Neuronal stem cell (in vitro differentiated cells): ENCODE results near the gene C4orf50.
A peak's percentile ranks its signal among the peaks of the same experiment; 100 is the strongest.

Experiments
- DNase-seq: peaks from one replicate; pipeline ENCODE4 v3.0.0-alpha.2; 2013; ENCODE audit warnings: low spot score
- H2AFZ ChIP-seq: one replicate; pipeline ENCODE4 v1.6.1; 2013; ENCODE audit warnings: mild to moderate bottlenecking, low read length, inconsistent platforms
- H2AK5ac ChIP-seq: 2 replicates; pipeline ENCODE4 v1.6.1; 2013; ENCODE audit warnings: low read depth, mild to moderate bottlenecking, inconsistent platforms, low read length, moderate library complexity, mixed read lengths
- H2BK120ac ChIP-seq: 2 replicates; pipeline ENCODE4 v1.6.1; 2013; ENCODE audit warnings: low read depth, mild to moderate bottlenecking, inconsistent platforms, low read length, moderate library complexity, mixed read lengths
- H2BK12ac ChIP-seq: one replicate; pipeline ENCODE4 v1.6.1; 2013; ENCODE audit warnings: low read length, inconsistent platforms
- H2BK15ac ChIP-seq: 2 replicates; pipeline ENCODE4 v1.6.1; 2013; ENCODE audit warnings: mild to moderate bottlenecking, low read length, inconsistent platforms, mixed read lengths
- H2BK5ac ChIP-seq: one replicate; pipeline ENCODE4 v1.6.1; 2013; ENCODE audit warnings: inconsistent platforms, mild to moderate bottlenecking, low read length, moderate library complexity
- H3K14ac ChIP-seq: one replicate; pipeline ENCODE4 v1.6.1; 2013; ENCODE audit warnings: low read length, inconsistent platforms
- H3K18ac ChIP-seq: 2 replicates; pipeline ENCODE4 v1.6.1; 2013; ENCODE audit warnings: low read length, inconsistent platforms
- H3K23ac ChIP-seq: 2 replicates; pipeline ENCODE4 v1.6.1; 2013; ENCODE audit warnings: low read depth, mild to moderate bottlenecking, mixed read lengths, low read length, inconsistent platforms; ENCODE audit not compliant: poor library complexity
- H3K27ac ChIP-seq: replicated peaks from 3 replicates; pipeline ENCODE4 v1.5.1; 2013; ENCODE audit warnings: low read length, inconsistent platforms
- H3K27me3 ChIP-seq, 3 experiments: 2 replicates each; pipeline ENCODE4 v1.6.1; 2013; ENCODE audit warnings: low read length in 3 of 3, mild to moderate bottlenecking in 2 of 3, inconsistent platforms in 1 of 3, low read depth in 1 of 3, mixed read lengths in 1 of 3, moderate library complexity in 1 of 3; ENCODE audit not compliant: control insufficient read depth in 3 of 3, insufficient read depth in 3 of 3
- H3K36me3 ChIP-seq, 2 donors: replicated peaks in 1 of 2; 2 replicates each; pipeline ENCODE4 v1.6.1; 2013; ENCODE audit warnings: low read length in 2 of 2; ENCODE audit not compliant: control insufficient read depth in 2 of 2, insufficient read depth in 2 of 2
- H3K4ac ChIP-seq: 2 replicates; pipeline ENCODE4 v1.6.1; 2013; ENCODE audit warnings: inconsistent platforms, mild to moderate bottlenecking, low read length, moderate library complexity
- H3K4me1 ChIP-seq, 2 donors: 1 replicate in 1 of 2; 2 replicates in 1 of 2; pipeline ENCODE4 v1.6.1; 2013; ENCODE audit warnings: low read length in 2 of 2, low read depth in 1 of 2; ENCODE audit not compliant: control insufficient read depth in 2 of 2, insufficient read depth in 1 of 2
- H3K4me2 ChIP-seq: one replicate; pipeline ENCODE4 v1.6.1; 2013; ENCODE audit warnings: mild to moderate bottlenecking, low read length, inconsistent platforms; ENCODE audit not compliant: insufficient read depth, poor library complexity, severe bottlenecking
- H3K4me3 ChIP-seq, 2 donors: 2 replicates each; pipeline ENCODE4 v1.5.1; 2013; ENCODE audit warnings: low read length in 2 of 2, mild to moderate bottlenecking in 2 of 2, inconsistent platforms in 1 of 2, moderate library complexity in 1 of 2
- H3K79me1 ChIP-seq: one replicate; pipeline ENCODE4 v1.6.1; 2013; ENCODE audit warnings: low read depth, mild to moderate bottlenecking, inconsistent platforms, low read length, moderate library complexity
- H3K9ac ChIP-seq: one replicate; pipeline ENCODE4 v1.6.1; 2013; ENCODE audit warnings: mild to moderate bottlenecking, low read depth, low read length, inconsistent platforms; ENCODE audit not compliant: poor library complexity
- H3K9me3 ChIP-seq, 2 donors: replicated peaks in 1 of 2; 2 replicates each; pipeline versions ENCODE3 to v1.6.1; 2013; ENCODE audit warnings: low read length in 2 of 2, mild to moderate bottlenecking in 2 of 2, inconsistent platforms in 1 of 2, low read depth in 1 of 2, mixed read lengths in 1 of 2, moderate library complexity in 1 of 2; ENCODE audit not compliant: control insufficient read depth in 2 of 2, insufficient read depth in 1 of 2
- H4K8ac ChIP-seq: one replicate; pipeline ENCODE4 v1.6.1; 2013; ENCODE audit warnings: low read depth, mild to moderate bottlenecking, inconsistent platforms, low read length, moderate library complexity
- H4K91ac ChIP-seq: one replicate; pipeline ENCODE4 v1.6.1; 2013; ENCODE audit warnings: low read length, low read depth, mild to moderate bottlenecking, inconsistent platforms; ENCODE audit not compliant: poor library complexity
- WGBS, 2 donors: extraction: QIAGEN DNeasy Blood & Tissue Kit; methylation state at CpG; one replicate each; pipeline ENCODE4 v1.1.7; 2013; ENCODE audit warnings: missing lambda C conversion rate in 2 of 2, mixed read lengths in 1 of 2; ENCODE audit not compliant: insufficient read length in 2 of 2, insufficient replicate concordance in 1 of 2; ENCODE audit errors: extremely low coverage in 2 of 2; 5-methylcytosine and 5-hydroxymethylcytosine counted together

C4orf50 gene

DNA sequence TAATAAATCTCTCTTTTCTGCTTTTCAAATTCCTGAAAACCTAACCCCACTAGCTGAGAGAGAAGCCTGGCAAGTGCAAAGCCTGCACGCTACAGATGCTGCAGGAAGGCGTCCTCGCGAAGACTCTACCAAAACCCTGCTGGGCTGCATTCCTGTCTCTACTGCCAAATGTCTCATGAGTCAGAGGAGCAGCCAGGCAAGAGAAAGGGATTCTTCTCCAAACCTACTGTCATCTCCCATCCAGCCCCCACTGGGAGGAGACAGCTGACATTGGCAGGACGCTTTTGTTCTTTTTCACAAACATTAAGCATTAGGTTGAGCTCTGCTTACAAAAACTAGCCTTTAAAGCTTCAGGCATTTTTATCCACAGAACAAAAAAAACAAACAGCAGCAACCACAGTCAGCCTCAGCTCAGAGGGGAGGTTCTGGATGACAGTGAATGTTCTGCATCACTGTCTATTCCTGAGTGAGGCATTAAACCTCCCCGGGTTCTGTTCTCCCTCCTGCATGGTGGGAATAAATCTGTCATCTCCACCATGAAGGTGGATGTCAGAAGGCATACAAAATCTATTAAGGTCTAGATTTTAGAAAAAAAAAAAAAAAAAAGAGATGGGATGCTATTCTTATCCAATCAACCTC, 143.3 kb downstream of the C4orf50 start:
- Histone ChIP-seq H2AFZ (no peak overlapping the region), H3K14ac (no peak overlapping the region), H4K91ac (no peak overlapping the region), H3K4ac (no peak overlapping the region), H3K18ac (no peak overlapping the region), H2BK5ac (no peak overlapping the region), H2BK12ac (no peak overlapping the region), H3K27ac (no peak overlapping the region), H4K8ac (no peak overlapping the region), H3K4me2 (no peak overlapping the region), H2BK120ac (no peak overlapping the region), H2AK5ac (no peak overlapping the region), H3K4me1 (peaks cover 7 to 15% of the 10 kb centered on the region in 2 donors), H3K4me3 (no peak overlapping the region), H3K36me3 (peaks cover 6 to 28% of the 10 kb centered on the region in 2 donors), H3K79me1 (peaks cover 16% of the 10 kb centered on the region), H3K27me3 (no peaks in the 10 kb centered on the region), H2BK15ac (no peak overlapping the region), H3K23ac (no peak overlapping the region), H3K9ac (no peak overlapping the region), H3K9me3 (peaks cover 4 to 15% of the 10 kb centered on the region in 2 donors)
- no CpG with 5 or more reads among the region's 6 CpGs for WGBS, 2 donors
- DNase-seq, result no peak

DNA sequence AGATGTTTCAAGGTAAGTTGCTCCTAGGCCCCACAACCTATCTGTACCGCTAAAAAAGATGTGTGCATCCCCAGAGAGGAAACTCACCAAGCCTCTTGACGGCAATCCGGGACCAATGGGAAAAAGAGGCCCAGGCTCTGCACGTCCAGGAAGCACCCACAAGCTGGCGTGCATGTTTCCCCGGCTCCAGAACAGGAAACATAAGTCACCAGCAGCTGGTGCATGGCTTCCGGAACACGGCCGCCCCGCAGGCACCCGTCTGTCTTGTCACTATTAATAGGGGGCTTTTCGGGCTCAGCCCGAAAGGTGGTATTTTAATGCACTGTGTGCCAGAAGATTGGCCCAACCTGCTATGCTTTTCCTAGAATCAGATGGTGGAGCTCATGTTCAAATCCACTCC, 147.5 kb downstream of the C4orf50 start:
- DNase-seq, result no peak
- H3K79me1 ChIP-seq, result peaks cover 12% of the 10 kb centered on the region
- H2BK5ac ChIP-seq, result no peak overlapping the region
- no peak overlapping the region for H3K18ac ChIP-seq
- no peak overlapping the region for H2BK15ac ChIP-seq
- peaks cover 16 to 64% of the 10 kb centered on the region in 2 donors for H3K36me3 ChIP-seq
- no peak overlapping the region for H3K4me2 ChIP-seq
- H2BK12ac ChIP-seq, result no peak overlapping the region
- H3K4ac ChIP-seq, result no peak overlapping the region
- H3K23ac ChIP-seq, result no peak overlapping the region
- H4K8ac ChIP-seq, result no peak overlapping the region
- H3K9ac ChIP-seq, result no peak overlapping the region
- no peaks in the 10 kb centered on the region for H3K27me3 ChIP-seq
- H3K14ac ChIP-seq, result no peak overlapping the region
- H4K91ac ChIP-seq, result no peak overlapping the region
- H3K4me1 ChIP-seq, result peaks cover 7 to 8% of the 10 kb centered on the region in 2 donors
- H3K4me3 ChIP-seq, result no peak overlapping the region
- no CpG with 5 or more reads among the region's 13 CpGs for WGBS, 2 donors
- peaks cover 4 to 15% of the 10 kb centered on the region in 2 donors for H3K9me3 ChIP-seq
- H2AK5ac ChIP-seq, result no peak overlapping the region
- H3K27ac ChIP-seq, result no peak overlapping the region
- H2BK120ac ChIP-seq, result no peak overlapping the region
- H2AFZ ChIP-seq, result no peak overlapping the region

DNA sequence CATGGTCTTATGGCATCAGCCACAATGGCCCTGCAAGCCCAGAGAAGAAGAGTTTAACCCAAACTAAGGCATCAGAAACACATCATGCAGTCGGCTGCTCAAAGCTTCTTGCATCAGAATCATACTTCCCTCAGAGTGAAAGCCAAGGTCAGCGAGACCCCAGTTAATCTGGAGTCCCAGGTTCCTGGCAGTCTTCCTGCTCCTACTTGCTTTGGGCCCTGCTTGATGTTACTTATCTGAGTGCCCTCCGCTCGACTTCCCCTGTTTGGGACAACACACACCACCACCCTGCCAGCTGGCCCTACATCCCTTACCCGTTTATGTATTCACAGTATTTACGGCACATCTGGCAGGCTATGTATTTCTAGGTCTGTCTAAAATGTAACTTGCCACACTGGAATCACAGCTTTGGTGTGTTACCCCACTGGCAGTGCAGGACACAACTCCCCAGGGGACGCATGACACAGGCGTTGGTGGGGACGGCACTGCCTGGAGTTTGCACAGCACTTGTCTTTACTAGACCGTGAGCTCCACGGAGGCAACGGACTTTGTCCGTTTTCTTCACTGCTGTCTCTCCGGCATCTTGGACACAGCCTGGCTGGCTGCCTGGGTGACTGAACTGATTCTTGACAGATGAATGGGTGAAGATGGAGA, 148.1 kb downstream of the C4orf50 start:
- Histone ChIP-seq H3K4me2 (no peak overlapping the region), H2BK5ac (no peak overlapping the region), H2BK15ac (no peak overlapping the region), H3K27ac (no peak overlapping the region), H3K18ac (no peak overlapping the region), H3K14ac (no peak overlapping the region), H3K9me3 (peaks cover 4 to 15% of the 10 kb centered on the region in 2 donors), H2AK5ac (no peak overlapping the region), H3K36me3 (peaks cover 16 to 70% of the 10 kb centered on the region in 2 donors), H4K91ac (peak overlapping the region; percentile 83), H3K27me3 (no peaks in the 10 kb centered on the region), H3K4me3 (no peak overlapping the region), H3K79me1 (peaks cover 12% of the 10 kb centered on the region), H2AFZ (no peak overlapping the region), H3K9ac (no peak overlapping the region), H3K23ac (no peak overlapping the region), H4K8ac (no peak overlapping the region), H2BK120ac (no peak overlapping the region), H3K4me1 (peaks cover 4 to 6% of the 10 kb centered on the region in 2 donors), H3K4ac (no peak overlapping the region), H2BK12ac (no peak overlapping the region)
- DNase-seq, result no peak
- no CpG with 5 or more reads among the region's 14 CpGs for WGBS, 2 donors

DNA sequence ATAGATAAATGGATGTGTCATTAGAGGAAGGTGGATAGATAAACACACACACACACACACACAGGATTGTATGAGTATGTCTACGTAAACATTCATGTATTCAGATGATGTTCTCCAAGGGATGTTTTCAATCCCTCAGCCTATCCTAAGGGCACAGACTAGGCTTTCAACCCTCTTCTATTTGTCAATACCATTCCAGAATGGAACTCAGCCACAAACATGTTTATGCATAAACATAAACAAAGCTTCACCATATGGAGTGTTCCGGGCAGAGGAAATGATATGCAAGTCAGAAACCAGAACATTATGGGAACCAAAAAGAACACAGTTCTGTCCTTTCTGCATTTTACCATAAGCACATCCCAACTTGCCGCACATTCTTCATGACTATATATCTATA, 150.4 kb downstream of the C4orf50 start:
- no peak overlapping the region for H2AK5ac ChIP-seq
- H3K4ac ChIP-seq, result no peak overlapping the region
- no peak overlapping the region for H3K14ac ChIP-seq
- H3K9me3 ChIP-seq, result peaks cover 1 to 4% of the 10 kb centered on the region in 2 donors
- H4K91ac ChIP-seq, result no peak overlapping the region
- no peak overlapping the region for H2AFZ ChIP-seq
- H4K8ac ChIP-seq, result no peak overlapping the region
- H3K4me2 ChIP-seq, result no peak overlapping the region
- H3K27ac ChIP-seq, result no peak overlapping the region
- peaks cover 0 to 14% of the 10 kb centered on the region in 2 donors for H3K4me1 ChIP-seq
- WGBS, 2 donors, result no CpG with 5 or more reads among the region's 3 CpGs
- peaks cover 5% of the 10 kb centered on the region for H3K79me1 ChIP-seq
- no peak for DNase-seq
- H2BK120ac ChIP-seq, result no peak overlapping the region
- H2BK15ac ChIP-seq, result no peak overlapping the region
- H3K23ac ChIP-seq, result no peak overlapping the region
- no peak overlapping the region for H3K9ac ChIP-seq
- H3K4me3 ChIP-seq, result no peak overlapping the region
- H2BK5ac ChIP-seq, result no peak overlapping the region
- no peaks in the 10 kb centered on the region for H3K27me3 ChIP-seq
- no peak overlapping the region for H3K18ac ChIP-seq
- H2BK12ac ChIP-seq, result no peak overlapping the region
- peaks cover 21 to 82% of the 10 kb centered on the region in 2 donors for H3K36me3 ChIP-seq
